DMS53 (cell line): Measurements from ENCODE around the gene SOX6.
A peak's percentile ranks its signal among the peaks of the same experiment; 100 is the strongest.

ENCODE experiments used
- DNase-seq: peaks from one replicate; lab custom pipeline; 2025; lab: John Stamatoyannopoulos, UW

SOX6 gene

GRCh38 chr11:16317712-16318111 lies 38.6 kb downstream of the SOX6 start:
- DNase-seq = no peak

- DNase-seq = no peak
Measured at GRCh38 chr11:16313846-16314245, 42.5 kb downstream of the SOX6 start.

- peak; percentile 58 for DNase-seq
Measured at GRCh38 chr11:16312233-16312765, 44.0 kb downstream of the SOX6 start.

- no peak for DNase-seq
Measured at GRCh38 chr11:16311831-16312230, 44.5 kb downstream of the SOX6 start.

GRCh38 chr11:16310943-16311342 lies 45.4 kb downstream of the SOX6 start:
- no peak for DNase-seq

- DNase-seq = no peak
Measured at GRCh38 chr11:16309226-16309625, 47.1 kb downstream of the SOX6 start.

GRCh38 chr11:16301462-16301861 lies 54.9 kb downstream of the SOX6 start:
- no peak for DNase-seq

GRCh38 chr11:16299884-16300782 lies 56.2 kb downstream of the SOX6 start:
- DNase-seq = peak; percentile 22

GRCh38 chr11:16299390-16299789 lies 57.0 kb downstream of the SOX6 start:
- peak; percentile 53 for DNase-seq

- no peak for DNase-seq
Measured at GRCh38 chr11:16297332-16297731, 59.0 kb downstream of the SOX6 start.

- DNase-seq = no peak
Measured at GRCh38 chr11:16296273-16296672, 60.1 kb downstream of the SOX6 start.

- no peak for DNase-seq
Measured at GRCh38 chr11:16295592-16295991, 60.8 kb downstream of the SOX6 start.

- DNase-seq = no peak
Measured at GRCh38 chr11:16293204-16293681, 63.1 kb downstream of the SOX6 start.

GRCh38 chr11:16292167-16292859 lies 64.0 kb downstream of the SOX6 start:
- DNase-seq = no peak

- no peak for DNase-seq
Measured at GRCh38 chr11:16291729-16292128, 64.6 kb downstream of the SOX6 start.

- no peak for DNase-seq
Measured at GRCh38 chr11:16289541-16289940, 66.8 kb downstream of the SOX6 start.

- DNase-seq = peak; percentile 39
Measured at GRCh38 chr11:16287630-16288280, 68.6 kb downstream of the SOX6 start.

GRCh38 chr11:16286095-16286494 lies 70.3 kb downstream of the SOX6 start:
- no peak for DNase-seq

GRCh38 chr11:16280256-16280682 lies 76.1 kb downstream of the SOX6 start:
- peak; percentile 93 for DNase-seq

- DNase-seq = no peak
Measured at GRCh38 chr11:16279524-16279923, 76.8 kb downstream of the SOX6 start.

GRCh38 chr11:16278979-16279378 lies 77.4 kb downstream of the SOX6 start:
- no peak for DNase-seq

GRCh38 chr11:16278273-16278672 lies 78.1 kb downstream of the SOX6 start:
- DNase-seq = no peak
